T1000 (cell line): ENCODE results near the gene MACO1.

Experiments used
- DNase-seq: peaks from one replicate; lab custom pipeline; 2025; ENCODE audit warnings: mixed read lengths; lab: John Stamatoyannopoulos, UW

The MACO1 gene

GRCh38 chr1:25524568-25525360, 94.1 kb downstream of the MACO1 start:
- DNase-seq = no peak

GRCh38 chr1:25525361-25525688, 94.6 kb downstream of the MACO1 start:
- DNase-seq = no peak

- DNase-seq = no peak
Measured at GRCh38 chr1:25526753-25527152, 96.1 kb downstream of the MACO1 start.

GRCh38 chr1:25527226-25527846, 96.6 kb downstream of the MACO1 start:
- DNase-seq = no peak

GRCh38 chr1:25527946-25528595, 97.4 kb downstream of the MACO1 start:
- DNase-seq = no peak

GRCh38 chr1:25528881-25529517, 98.3 kb downstream of the MACO1 start:
- DNase-seq = no peak

GRCh38 chr1:25529518-25530185, 99.0 kb downstream of the MACO1 start:
- DNase-seq = no peak

- DNase-seq = no peak
Measured at GRCh38 chr1:25530186-25531081, 99.7 kb downstream of the MACO1 start.

GRCh38 chr1:25531082-25531461, 100.4 kb downstream of the MACO1 start:
- no peak for DNase-seq

- DNase-seq = no peak
Measured at GRCh38 chr1:25532970-25533369, 102.3 kb downstream of the MACO1 start.

GRCh38 chr1:25533775-25534409, 103.2 kb downstream of the MACO1 start:
- no peak for DNase-seq

- DNase-seq = no peak
Measured at GRCh38 chr1:25534410-25534788, 103.7 kb downstream of the MACO1 start.

GRCh38 chr1:25536124-25536523, 105.4 kb downstream of the MACO1 start:
- no peak for DNase-seq

GRCh38 chr1:25537153-25537831, 106.6 kb downstream of the MACO1 start:
- no peak for DNase-seq

GRCh38 chr1:25538191-25538767, 107.6 kb downstream of the MACO1 start:
- no peak for DNase-seq

GRCh38 chr1:25540750-25541342, 110.1 kb downstream of the MACO1 start:
- no peak for DNase-seq

GRCh38 chr1:25541425-25541824, 110.7 kb downstream of the MACO1 start:
- DNase-seq = no peak

GRCh38 chr1:25541889-25542658, 111.4 kb downstream of the MACO1 start:
- no peak for DNase-seq

- DNase-seq = no peak
Measured at GRCh38 chr1:25543005-25543424, 112.3 kb downstream of the MACO1 start.
